Pericardium fibroblast (primary cell): ENCODE results near the gene SRCIN1. TPM values are rescaled to one million over a fixed set of nuclear protein-coding genes. Genes with fewer than 3 reads are reported as not detected.

Source experiments
- total RNA-seq: library from RNA; depleted of rRNA; stranded (reverse); fragments of >200 nt; gene quantifications from 2 replicates; pipeline ENCODE4 v1.2.3, GENCODE V29; 2015

Gene SRCIN1, protein sequence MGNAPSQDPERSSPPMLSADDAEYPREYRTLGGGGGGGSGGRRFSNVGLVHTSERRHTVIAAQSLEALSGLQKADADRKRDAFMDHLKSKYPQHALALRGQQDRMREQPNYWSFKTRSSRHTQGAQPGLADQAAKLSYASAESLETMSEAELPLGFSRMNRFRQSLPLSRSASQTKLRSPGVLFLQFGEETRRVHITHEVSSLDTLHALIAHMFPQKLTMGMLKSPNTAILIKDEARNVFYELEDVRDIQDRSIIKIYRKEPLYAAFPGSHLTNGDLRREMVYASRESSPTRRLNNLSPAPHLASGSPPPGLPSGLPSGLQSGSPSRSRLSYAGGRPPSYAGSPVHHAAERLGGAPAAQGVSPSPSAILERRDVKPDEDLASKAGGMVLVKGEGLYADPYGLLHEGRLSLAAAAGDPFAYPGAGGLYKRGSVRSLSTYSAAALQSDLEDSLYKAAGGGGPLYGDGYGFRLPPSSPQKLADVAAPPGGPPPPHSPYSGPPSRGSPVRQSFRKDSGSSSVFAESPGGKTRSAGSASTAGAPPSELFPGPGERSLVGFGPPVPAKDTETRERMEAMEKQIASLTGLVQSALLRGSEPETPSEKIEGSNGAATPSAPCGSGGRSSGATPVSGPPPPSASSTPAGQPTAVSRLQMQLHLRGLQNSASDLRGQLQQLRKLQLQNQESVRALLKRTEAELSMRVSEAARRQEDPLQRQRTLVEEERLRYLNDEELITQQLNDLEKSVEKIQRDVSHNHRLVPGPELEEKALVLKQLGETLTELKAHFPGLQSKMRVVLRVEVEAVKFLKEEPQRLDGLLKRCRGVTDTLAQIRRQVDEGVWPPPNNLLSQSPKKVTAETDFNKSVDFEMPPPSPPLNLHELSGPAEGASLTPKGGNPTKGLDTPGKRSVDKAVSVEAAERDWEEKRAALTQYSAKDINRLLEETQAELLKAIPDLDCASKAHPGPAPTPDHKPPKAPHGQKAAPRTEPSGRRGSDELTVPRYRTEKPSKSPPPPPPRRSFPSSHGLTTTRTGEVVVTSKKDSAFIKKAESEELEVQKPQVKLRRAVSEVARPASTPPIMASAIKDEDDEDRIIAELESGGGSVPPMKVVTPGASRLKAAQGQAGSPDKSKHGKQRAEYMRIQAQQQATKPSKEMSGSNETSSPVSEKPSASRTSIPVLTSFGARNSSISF
- under 0.01 TPM in 1 of 2 replicates, not detected in the other for total RNA-seq

DNA sequence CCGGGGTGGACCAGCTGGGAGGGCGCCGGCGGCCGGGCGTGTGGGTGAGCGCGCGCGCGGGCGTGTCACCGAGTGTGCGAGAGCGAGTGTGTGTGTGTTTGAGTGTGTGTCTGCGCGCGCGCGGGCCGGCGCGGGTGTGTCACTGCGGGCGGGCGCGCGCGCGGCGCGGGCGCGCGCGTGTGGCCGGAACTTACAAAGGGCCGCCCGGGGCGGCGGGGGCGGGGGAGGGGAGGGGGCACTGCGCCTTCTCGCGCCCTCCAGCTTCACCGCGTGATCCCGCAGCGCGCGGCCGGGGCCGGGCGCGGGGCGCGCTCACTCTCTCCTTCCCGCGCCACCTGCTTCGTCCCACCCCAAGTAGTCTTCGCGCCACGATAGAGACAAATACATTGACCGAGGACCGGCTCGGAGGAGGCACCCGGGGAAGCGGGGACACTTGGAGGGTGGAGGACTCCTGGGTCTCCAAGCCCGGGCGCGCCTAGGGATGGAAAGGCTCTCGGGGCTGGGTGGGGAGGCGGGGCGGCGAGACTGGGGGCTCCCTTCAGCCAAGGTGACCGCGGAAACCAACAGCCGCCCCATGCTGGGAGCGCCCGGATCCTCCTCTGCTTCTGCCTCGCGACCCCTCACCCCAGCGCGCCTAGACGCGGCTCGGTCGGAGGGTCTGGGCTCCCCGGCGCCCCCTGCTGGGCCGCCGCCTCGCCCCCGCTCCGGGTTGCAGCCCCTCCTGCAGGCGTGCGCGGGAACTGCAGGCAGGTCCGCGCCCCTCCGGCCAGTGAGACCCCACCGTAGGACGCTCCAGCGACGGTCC is at the start of gene SRCIN1:
SRCIN1 (minus strand) TSS at position 112 of the 805 bp plus-strand sequence. CDS start 247 bp downstream, outside the sequence.

Other genes starting within 250 kb of the SRCIN1 start
- gene ARHGAP23, start 177.5 kb downstream of the SRCIN1 start, total RNA-seq = 52.5 and 137 TPM in 2 replicates
- 4.4 and 6.7 TPM in 2 replicates for gene EPOP, start 69.0 kb upstream of the SRCIN1 start, total RNA-seq
- 17.0 and 28.3 TPM in 2 replicates for gene MLLT6, start 99.3 kb upstream of the SRCIN1 start, total RNA-seq
- gene CISD3, start 124.4 kb upstream of the SRCIN1 start, total RNA-seq = 8.0 and 12.4 TPM in 2 replicates
- 4.8 and 8.5 TPM in 2 replicates for gene PCGF2, start 142.4 kb upstream of the SRCIN1 start, total RNA-seq
- gene PSMB3, start 146.8 kb upstream of the SRCIN1 start, total RNA-seq = 116 and 187 TPM in 2 replicates
- gene PIP4K2B, start 193.6 kb upstream of the SRCIN1 start, total RNA-seq = 45.4 and 54.4 TPM in 2 replicates
- gene CWC25, start 219.4 kb upstream of the SRCIN1 start, total RNA-seq = 8.5 and 10.5 TPM in 2 replicates
- gene RPL23, start 247.8 kb upstream of the SRCIN1 start, total RNA-seq = 1,910 and 2,508 TPM in 2 replicates